ENCODE results near the gene STMN1.

STMN1 gene

DNA sequence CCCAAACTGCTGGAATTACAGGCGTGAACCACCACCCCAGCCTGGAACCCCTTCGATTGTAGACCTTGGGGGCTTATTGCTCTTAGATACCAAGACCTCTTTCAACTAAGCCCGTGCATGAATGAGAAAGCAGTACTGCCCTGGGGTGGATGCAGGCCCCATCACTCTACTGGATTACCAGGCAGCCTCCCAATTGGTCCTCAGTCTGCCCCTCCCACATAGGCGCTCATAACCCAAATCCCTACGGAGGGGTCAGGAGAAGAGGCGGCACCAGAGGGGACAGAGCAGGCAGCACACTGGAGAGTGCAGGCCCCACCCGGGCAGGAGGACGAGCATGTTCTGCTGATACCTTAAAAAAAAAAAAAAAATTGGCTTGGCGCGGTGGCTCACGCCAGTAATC lies 12.4 kb upstream of the STMN1 start:
- DNase-seq = no peak

DNA sequence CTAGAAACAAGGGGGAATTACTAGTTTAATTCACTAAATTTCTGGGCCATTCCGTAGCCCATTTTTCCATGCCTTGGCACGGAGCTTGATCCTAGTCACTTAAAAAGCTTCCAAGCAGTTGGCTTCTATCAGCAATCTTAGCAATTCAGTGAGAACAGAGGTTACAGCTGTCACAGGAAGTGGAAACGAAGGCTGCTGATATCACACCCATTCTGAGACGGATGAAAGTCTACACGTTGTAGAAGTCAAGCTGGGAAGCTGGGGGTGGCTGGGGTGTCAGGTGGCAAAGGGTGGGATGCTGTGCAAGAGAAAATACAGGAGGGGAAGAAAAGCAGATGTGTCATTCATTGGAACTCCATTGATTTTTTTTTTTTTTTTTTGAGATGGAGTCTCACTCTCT lies 11.8 kb upstream of the STMN1 start:
- DNase-seq = peak in 2 of 6 experiments; percentile 18 to 20

GRCh38 chr1:25916460-25916859 lies 10.2 kb upstream of the STMN1 start:
- no peak for DNase-seq

DNA sequence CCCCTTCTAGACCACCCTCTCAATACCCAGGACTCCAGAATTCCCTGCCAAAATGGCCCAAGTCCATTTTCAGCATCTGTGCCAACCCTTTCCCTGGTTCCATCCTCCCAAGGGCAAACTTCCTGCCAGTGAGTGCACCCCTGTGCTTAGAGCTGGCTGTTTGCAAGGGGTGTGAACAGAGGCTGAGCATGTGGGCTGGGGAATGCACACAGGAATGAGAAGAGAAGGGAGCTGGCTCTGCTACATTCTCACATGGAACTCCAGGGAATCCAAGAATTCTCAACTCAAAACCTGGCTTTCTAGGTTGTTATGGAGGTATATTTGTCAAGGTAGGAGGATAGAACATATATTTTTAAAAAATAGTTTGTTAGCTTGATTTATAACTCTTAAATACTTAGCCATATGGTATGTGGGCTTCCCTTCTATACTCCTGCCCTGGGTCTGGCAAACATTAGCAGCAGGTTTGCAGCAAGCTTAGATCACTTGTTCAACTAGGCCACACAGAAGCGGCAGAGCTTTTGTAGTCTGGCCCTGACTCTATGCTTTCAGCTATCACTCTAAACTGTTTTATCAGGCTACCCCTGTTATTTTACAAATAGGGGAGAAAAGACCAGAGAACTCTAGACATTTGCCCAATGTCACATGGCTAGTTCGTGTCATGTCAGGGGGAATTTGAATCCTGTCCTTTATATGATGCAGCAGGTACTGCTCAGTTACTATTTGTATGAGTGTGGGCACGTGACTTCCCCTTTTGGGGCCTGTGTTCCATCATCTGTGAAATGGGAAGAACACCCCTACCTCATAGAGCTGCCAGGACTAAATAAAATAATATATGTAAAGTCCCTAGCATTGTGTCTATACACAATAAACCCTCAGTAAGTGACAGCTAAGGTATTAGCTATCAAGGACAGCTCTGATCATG lies 8.1 kb upstream of the STMN1 start:
- DNase-seq = no peak

DNA sequence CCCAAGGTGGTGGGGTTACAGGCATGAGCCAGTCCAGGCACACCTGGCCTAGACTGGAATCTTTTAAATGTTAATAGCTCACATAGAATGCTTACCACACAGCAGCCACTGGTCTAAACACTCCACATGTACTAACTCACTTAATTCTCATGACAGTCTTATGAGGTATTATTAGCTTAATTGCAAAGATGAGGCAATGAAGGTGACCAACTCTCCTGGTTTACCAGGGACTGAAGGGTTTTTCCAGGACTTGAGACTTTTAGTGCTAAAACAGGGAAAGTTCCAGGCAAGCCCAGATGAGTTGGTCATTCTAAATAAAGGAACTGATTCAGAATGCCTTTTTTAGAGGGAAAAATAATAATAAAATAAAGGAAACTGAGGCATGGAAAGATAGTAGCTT lies 7.0 kb upstream of the STMN1 start:
- DNase-seq = no peak

GRCh38 chr1:25912076-25912831 lies 6.0 kb upstream of the STMN1 start:
- no peak for DNase-seq

DNA sequence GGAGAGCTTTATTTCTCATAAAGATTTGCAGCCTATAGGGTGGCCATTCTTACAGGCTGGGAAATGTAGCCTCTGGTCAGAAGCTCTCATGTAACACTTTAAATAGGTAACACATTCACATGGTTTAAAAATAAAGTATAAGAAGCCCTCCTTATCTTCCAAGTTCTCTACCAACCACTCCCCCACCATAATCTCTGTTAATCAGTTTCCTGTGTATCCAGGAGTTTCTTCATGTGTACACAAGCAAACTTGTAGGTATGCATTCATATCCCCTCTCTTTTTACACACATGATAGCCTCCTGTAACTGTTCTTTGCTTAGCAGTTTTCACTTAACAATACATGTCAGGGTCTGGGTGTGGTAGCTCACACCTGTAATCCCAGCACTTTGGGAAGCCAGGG lies 4.9 kb upstream of the STMN1 start:
- no peak for DNase-seq

DNA sequence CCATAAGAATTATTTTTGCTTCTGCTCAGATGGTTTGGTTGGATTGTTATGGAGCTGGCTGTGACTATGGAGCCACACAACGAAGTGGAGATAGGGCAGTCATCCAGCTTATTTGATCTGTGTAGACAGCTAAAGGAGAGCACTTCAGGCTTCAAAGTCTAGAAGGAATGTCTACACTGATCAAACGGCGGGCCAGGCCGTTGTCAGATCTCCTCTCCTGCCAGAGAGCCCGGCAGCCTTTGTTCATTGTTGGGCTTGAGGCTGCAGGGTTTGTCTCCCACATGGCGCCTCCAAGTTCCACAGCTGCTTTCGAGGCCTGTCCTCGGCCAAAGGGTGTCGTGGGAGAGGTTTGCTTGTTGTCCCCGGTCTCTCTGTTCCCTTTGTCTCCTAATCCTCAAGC lies 2.8 kb upstream of the STMN1 start:
- no peak for DNase-seq

DNA sequence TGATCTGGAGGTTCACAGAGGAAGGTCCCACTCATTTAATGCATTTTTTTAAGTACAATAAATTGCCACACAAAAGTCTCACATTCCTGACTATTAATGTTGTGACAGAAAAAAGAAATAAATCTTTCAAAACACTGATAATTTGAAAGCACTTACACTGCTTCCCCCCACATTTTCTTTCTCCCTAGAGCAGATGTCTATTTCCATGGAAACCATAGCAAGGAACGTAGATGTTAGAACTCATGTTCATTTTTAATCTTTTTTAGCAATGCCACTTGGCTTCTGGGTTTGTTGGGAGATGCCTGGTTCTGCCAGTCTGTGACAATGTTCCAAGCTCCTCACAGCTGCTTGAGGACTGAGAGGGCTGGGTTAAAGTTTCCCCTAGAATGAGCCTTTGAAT lies 1.9 kb upstream of the STMN1 start:
- no peak for DNase-seq

GRCh38 chr1:25907601-25908000 lies 1.4 kb upstream of the STMN1 start:
- DNase-seq = no peak

GRCh38 chr1:25906644-25907300 lies 553 bp upstream of the STMN1 start:
- DNase-seq = peak; percentile 13 to 63 (median 48)

DNA sequence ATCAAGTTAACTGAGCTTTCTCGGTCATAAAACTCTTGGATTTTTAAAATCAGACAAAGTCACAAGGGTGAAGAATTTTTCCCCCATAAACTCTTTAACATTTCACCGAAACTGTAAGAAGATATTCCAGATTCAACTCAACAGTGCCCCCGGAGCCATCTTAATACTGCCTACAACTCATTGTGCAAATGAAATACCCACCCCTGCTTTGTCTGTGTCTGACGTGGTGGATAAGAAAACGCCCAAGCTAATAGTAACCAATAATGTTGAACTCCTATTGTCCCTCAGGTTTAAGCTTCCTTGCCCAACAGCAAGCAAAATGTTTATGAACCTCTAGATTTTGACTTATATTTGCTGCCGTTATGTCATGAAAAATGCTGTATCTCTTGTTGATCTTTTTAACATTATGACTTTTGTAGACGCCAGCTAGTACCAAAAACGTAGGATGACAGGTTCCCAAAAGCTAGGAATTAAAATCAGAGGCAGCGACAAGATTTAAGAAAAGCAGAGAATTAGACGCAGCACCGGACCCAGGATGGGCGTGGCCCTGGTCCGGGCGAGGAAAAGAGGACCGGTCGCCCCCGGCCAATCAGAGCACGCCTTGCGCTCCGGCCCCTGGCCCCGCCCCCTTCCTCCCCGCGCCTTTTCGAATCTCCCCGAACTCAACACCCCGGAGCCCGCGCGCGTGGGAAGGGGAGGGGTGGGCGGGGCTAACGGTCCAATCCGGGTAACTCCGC lies 1.1 kb downstream of the STMN1 start:
- peak; percentile 73 to 93 (median 88) for DNase-seq

DNA sequence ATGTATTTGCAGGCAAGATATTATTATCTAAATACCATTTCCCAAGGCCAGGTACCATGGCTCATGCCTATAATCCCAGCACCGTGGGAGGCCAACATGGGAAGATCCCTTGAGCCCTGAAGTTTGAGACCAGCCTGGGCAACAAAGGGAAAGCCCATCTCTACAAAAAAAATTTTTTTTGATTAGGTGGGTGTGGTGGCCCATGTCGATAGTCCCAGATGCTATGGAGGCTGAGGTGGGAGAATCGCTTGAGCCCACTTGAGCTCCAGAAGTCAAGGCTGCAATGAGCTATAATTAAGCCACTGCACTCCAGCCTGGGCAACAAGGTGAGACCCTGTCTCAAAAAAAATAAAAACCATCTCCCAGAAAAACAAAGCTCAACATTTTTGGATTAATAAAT lies 2.2 kb downstream of the STMN1 start:
- DNase-seq = no peak

- no peak for DNase-seq
Observed at GRCh38 chr1:25902462-25902861, 3.8 kb downstream of the STMN1 start.

DNA sequence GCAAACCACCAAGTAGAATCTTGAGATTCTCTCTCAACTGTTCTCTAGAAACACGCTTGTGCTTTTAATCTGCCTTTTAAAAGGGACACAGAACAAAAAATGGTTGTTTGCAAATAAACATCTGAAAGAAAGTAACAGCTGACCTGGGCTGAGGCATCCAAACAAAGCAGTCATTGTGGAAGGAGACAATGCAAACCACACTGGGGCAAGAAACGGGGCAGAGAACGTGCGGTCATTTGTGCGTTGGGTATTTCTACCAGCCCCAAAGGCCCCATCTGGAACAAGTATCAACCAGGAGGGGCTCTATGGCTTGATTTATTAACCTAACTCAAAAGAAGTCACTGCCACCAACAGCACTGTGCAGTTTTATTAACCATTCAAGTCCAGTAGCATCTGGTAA lies 6.0 kb downstream of the STMN1 start:
- no peak for DNase-seq

DNA sequence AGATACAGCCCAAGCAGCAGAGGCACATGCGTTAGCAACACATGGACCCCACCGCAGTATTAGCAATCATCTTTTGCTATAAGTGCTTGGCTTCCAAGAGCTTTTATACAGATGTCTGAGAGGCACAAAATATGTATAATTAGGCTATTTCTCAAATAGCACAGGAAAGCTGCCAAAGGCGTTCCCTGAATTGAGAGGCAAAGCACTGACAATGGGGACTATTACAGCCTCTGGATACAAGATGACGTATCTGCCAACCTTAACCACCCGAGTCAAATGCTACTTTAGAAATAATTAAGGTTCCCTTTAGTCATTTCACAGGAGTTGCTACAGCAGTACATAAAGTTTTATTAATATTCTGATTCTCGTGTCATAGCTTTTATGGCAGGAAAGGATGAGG lies 6.4 kb downstream of the STMN1 start:
- no peak for DNase-seq

DNA sequence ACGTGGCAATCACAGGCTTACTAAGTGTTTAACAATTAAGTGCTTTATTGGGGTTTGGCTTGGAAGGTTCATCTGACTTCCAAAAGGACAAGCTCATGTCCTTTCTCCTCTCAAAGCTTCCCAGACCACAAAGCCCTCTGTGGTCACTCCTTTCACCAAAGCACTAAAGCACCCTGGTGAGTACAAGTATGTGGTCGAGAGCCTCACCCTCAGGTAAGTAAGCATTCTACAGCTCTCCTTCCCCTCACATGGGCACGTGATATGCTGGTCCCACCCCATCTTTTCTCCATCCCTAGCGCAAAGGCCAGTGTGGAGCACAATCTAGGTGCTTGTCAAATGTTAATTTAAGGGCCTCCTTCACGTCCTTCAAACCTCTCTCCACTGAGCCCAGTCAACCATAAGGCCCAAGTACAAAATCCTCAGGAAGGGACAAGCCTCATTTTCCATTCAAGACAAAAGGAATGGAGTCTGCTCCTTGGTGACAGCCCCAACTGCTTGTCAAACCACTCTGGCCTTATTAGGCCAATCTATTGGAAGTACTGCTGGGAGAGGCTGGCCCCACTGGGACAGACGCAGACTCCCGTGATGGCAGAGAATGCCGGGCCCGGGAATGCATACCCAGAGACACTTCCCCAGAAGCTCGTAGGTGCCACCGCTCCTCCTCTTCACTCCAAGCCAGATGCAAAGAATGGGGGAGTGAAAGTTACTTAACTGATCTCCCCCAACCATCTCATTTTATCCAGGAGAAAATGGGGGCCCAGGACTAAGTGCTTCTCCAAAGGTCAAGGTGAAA lies 7.8 kb downstream of the STMN1 start:
- DNase-seq = no peak

GRCh38 chr1:25897754-25898153 lies 8.5 kb downstream of the STMN1 start:
- no peak for DNase-seq

GRCh38 chr1:25896266-25896665 lies 10.0 kb downstream of the STMN1 start:
- no peak for DNase-seq

GRCh38 chr1:25895365-25895990 lies 10.7 kb downstream of the STMN1 start:
- peak; percentile 82 to 94 (median 87) for DNase-seq

- DNase-seq = no peak
Observed at GRCh38 chr1:25893116-25893515, 13.1 kb downstream of the STMN1 start.

DNA sequence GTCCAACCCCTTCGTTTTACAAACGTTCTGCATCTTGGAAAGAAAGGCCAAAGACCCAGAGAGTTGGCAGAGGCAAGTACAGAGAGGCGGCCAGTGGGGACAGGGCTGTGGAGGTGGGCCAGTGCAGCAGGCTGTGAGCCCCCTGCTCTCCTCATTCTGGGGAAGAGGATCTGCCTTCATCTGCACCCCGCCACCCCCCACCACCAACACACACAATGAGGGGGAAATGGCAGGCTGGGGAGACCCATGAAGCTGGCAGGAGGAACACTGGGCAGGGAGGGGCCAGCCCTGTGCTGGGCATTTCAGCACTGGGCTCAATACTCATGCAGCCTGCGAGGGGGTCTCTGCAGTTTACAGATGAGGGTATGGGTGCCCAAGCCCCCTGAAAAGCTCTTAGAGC lies 14.6 kb downstream of the STMN1 start:
- DNase-seq = no peak
